HG02763 (cell line): ENCODE measurements around the gene MRGPRE.

Source experiments
- ATAC-seq: cut with Tn5 transposase; IDR thresholded peaks from one replicate; pipeline ENCODE4 v1.9.1; 2021; ENCODE audit warnings: mild to moderate bottlenecking, moderate library complexity; ENCODE audit not compliant: unreplicated experiment

MRGPRE gene

DNA sequence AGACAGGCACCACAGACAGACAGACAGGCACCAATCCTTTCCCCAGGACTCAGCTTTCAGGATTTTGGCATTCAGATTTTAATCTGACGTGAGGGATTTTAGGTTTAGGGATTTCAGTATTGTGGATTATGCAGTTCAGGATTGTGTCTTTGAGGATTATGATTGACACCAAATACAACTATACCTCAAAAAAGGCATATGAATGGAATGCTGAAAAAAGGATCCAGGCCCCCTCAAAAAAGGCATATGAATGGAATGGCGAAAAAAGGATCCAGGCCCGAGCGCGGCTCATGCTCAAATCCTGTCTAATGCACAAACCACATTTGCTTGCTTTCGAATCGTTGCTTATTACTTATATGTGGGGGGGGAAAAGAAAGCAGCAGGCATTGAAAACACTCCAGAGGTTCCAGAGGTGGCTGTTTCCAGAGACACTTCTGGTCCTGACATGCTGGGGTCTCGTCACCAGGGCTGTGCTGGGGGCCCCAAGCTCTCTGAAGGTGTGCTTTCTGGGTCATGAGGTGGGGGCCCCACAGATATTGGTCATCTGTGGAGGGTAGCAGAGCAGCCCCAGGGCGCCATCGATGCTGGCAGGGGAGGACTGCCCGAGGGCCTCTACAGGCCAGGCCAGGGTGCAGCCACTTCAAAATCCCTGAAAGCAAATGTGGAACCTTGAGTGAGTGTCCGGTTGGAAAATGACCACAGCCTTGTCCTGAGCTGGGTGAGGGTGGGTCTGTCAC, 50.3 kb downstream of the MRGPRE start:
- no peak for ATAC-seq

DNA sequence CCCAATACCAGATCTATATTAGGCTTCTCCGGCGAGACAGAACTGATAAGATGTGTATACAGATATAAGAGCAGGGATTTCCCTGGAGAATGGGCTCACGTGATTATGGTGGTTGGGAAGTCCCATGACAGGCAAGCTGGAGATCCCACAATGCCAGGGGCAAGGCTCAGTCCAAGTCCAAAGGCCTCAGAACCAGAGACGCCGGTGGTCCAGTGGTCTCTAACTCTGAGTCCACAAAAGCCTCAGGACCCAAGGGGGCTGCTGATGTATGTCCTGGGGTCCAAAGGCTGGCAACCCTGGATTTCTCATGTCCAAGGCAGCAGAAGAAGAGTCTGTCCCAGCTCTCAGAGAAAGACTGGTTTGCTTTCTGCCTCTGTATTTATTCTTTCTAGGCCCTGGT, 51.3 kb downstream of the MRGPRE start:
- ATAC-seq = no peak

DNA sequence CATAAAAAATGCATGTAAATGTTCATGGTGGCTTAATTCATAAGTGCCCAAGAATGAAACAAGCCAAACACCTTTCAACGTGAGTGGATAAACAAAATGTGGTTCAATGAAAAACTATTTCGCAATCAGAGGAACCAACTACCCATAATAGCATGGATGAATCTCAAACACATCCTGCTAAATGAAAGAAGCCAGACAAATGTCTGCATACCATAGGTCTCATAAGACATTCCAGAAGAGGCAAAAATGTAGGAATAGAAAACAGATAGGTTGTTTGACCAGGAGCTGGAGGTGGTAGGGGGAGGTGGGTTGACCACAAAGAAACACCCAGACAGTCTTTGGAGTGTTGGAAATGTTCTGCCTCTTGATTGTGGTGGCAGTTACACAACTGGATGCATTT, 53.9 kb downstream of the MRGPRE start:
- no peak for ATAC-seq

GRCh38 chr11:3177931-3178330, 54.3 kb downstream of the MRGPRE start:
- no peak for ATAC-seq
